NB4 (cell line): ENCODE results near the gene APEH.

ENCODE experiments used
- DNase-seq: peaks from one replicate; pipeline ENCODE4 v3.0.0; 2010; ENCODE audit warnings: low read depth
- H3K4me3 ChIP-seq: one replicate; pipeline ENCODE4 v1.5.1; 2011; ENCODE audit warnings: mild to moderate bottlenecking, low read depth, low read length, moderate library complexity
- MYC ChIP-seq: IDR thresholded peaks from 2 replicates; pipeline ENCODE4 v1.6.1; 2011; ENCODE audit warnings: low read depth, low read length
- POLR2A ChIP-seq: IDR thresholded peaks from 2 replicates; pipeline ENCODE4 v1.6.1; 2011; ENCODE audit warnings: mild to moderate bottlenecking; ENCODE audit not compliant: insufficient read length; ENCODE audit errors: extremely low read depth
- TF ChIP-seq, protein P1 (sequence below): IDR thresholded peaks from 2 replicates; pipeline ENCODE4 v1.6.1; 2011; ENCODE audit warnings: low read depth, low read length
- TF ChIP-seq, protein P2 (sequence below): IDR thresholded peaks from one replicate; pipeline ENCODE4 v1.5.1; 2012; ENCODE audit warnings: low read depth, low read length

APEH gene

GRCh38 chr3:49666592-49666991 is 7.6 kb upstream of the APEH start:
- DNase-seq: no peak
- TF ChIP-seq, protein P1, sequence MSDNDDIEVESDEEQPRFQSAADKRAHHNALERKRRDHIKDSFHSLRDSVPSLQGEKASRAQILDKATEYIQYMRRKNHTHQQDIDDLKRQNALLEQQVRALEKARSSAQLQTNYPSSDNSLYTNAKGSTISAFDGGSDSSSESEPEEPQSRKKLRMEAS: no peak
- TF ChIP-seq, protein P2, sequence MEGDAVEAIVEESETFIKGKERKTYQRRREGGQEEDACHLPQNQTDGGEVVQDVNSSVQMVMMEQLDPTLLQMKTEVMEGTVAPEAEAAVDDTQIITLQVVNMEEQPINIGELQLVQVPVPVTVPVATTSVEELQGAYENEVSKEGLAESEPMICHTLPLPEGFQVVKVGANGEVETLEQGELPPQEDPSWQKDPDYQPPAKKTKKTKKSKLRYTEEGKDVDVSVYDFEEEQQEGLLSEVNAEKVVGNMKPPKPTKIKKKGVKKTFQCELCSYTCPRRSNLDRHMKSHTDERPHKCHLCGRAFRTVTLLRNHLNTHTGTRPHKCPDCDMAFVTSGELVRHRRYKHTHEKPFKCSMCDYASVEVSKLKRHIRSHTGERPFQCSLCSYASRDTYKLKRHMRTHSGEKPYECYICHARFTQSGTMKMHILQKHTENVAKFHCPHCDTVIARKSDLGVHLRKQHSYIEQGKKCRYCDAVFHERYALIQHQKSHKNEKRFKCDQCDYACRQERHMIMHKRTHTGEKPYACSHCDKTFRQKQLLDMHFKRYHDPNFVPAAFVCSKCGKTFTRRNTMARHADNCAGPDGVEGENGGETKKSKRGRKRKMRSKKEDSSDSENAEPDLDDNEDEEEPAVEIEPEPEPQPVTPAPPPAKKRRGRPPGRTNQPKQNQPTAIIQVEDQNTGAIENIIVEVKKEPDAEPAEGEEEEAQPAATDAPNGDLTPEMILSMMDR: no peak
- TF ChIP-seq POLR2A (no peak), MYC (no peak)
- no peak overlapping the region for H3K4me3 ChIP-seq

DNA sequence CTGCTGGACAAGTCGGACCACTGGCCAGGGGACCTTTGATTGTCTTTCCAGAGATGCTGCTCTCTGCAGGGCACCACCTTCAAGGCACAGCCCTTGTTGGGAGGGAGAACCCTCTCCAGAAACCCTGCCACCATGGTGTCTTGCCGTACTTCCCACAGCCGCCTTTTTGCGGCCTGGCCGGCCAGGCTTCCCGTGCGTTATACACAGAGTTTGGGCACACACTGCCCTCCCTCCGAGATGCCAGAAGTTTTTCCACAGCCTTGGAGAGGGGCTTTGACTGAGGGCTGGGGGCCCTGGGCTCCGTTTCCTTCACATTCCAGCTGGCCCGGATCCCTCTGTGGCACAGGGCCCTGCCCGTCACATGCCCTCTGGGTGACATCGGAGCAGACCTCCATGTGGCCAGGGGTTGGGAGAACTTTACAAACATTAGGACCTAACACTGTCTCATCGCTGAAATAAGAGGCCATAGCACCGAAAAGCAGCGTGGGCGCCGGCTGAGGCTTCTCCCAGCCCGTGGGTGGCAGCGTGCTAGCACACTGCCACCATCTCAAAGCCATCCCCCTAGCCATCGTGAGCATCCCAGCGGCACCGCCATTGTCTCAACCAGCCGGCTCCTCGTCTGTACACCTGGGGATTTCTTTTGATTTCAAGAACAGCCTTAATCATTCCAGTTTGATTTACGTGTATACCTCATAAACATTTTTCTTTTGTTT is 6.3 kb upstream of the APEH start:
- no peak overlapping the region for H3K4me3 ChIP-seq

DNA sequence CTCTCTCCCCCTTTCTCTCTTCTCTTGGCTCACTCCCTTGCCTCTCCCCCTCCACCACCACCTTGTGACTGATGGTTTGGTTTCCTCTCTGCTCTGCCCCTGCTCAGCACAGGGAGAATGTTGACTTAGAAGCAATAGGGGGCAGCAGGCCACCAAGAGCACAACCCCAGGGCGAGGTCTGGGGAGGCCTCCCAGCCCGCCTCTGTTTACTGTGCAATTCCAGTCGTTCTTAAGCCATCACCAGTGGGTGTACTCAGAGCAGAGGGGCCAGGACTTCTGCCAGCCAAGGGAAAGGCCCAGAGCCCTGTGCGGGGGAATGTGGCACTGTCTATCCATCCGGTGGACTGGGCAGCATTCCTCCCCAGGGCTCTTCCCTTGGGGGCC is 5.7 kb upstream of the APEH start:
- TF ChIP-seq, protein P2: no peak
- TF ChIP-seq, protein P1: no peak
- no peak for TF ChIP-seq POLR2A
- no peak overlapping the region for H3K4me3 ChIP-seq
- peak; percentile 34 for DNase-seq

More for the DNA sequence above, 6.3 kb upstream of the APEH start:
- DNase-seq: no peak
- no peak for TF ChIP-seq MYC
- TF ChIP-seq, protein P1: no peak
- TF ChIP-seq, protein P2: no peak

DNA sequence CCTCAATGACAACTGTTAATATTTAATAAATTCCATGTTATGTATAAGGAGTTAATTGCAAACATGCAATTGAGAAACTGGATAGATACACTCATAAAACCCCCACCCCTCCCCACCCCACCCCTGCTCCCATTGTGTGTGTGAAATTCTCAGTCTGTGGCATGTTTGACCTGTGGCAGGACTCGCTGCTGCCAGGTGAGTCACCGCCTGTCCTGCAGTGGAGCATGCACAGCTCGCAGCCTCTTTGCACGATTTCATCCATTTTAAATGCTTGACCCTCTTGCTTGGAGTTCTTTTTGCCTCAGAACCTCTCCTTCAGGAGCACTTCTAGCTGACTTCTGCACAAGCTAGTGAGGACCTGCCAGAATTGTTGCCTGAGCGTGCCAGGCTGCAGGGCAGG is 5.3 kb upstream of the APEH start:
- no peak for DNase-seq
- TF ChIP-seq, protein P2: no peak
- TF ChIP-seq MYC: no peak
- TF ChIP-seq, protein P1: no peak
- no peak for TF ChIP-seq POLR2A
- no peak overlapping the region for H3K4me3 ChIP-seq

DNA sequence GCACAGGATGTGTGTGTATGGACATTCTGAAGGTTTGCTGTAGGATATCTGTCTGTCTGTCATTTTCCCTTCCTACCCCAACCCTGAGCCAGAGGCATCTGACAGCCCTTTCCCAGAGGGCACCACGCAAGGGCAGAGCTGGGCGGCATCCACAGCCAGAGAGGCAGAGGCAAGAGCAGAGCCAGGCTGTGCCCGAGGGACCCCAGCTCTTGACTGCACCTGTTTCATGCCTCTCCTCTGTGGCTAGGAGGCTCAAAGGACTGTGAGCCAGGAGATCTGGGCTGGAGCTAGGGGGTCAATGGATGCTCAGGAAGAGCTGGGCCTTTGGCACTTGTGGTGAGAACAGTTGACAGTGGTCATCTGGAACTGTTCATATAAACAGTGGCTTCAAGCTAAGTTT is 4.8 kb upstream of the APEH start:
- DNase-seq: no peak
- H3K4me3 ChIP-seq: no peak overlapping the region
- TF ChIP-seq MYC (no peak), POLR2A (no peak)
- TF ChIP-seq, protein P2: no peak
- TF ChIP-seq, protein P1: no peak
